ENCODE measurements around the gene ROPN1L.

DNA sequence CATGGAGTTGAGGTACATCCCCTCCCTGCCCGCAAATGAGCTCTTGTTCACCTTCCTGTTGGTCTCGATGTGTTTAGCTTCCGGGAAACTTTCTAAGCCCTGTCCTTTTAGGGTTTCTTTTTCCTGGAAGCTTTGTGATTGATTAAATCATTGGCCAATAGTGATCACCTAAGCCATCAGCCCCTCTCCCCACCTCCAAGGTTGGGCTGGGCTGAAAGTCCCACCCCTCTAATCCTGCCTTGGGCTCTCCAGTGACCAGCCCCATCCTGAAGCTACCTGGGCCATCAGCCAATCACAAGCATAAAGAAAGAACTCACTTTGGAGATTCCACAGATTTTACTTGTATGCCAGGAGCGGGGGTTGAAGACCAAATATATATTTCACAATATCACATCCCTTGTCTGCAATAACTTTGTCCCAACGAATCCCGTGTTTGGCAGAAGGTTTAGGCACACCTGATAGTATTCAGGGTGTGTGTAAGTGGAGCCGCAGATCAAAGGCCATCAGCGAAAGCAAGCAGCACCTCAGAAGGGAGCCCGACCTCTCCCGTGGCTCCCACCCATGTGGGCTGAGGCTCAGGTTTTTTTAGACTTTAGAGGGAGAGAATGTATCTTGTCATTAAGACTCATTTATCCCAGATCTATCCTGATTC lies 20.4 kb downstream of the ROPN1L start:
- TF ChIP-seq, protein P1, sequence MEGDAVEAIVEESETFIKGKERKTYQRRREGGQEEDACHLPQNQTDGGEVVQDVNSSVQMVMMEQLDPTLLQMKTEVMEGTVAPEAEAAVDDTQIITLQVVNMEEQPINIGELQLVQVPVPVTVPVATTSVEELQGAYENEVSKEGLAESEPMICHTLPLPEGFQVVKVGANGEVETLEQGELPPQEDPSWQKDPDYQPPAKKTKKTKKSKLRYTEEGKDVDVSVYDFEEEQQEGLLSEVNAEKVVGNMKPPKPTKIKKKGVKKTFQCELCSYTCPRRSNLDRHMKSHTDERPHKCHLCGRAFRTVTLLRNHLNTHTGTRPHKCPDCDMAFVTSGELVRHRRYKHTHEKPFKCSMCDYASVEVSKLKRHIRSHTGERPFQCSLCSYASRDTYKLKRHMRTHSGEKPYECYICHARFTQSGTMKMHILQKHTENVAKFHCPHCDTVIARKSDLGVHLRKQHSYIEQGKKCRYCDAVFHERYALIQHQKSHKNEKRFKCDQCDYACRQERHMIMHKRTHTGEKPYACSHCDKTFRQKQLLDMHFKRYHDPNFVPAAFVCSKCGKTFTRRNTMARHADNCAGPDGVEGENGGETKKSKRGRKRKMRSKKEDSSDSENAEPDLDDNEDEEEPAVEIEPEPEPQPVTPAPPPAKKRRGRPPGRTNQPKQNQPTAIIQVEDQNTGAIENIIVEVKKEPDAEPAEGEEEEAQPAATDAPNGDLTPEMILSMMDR (IDR thresholded peaks at IDR 0.05; ENCODE audit: poor library complexity), result no peak
- TF ChIP-seq EZH2 (IDR thresholded peaks at IDR 0.05; ENCODE audit: borderline replicate concordance), result no peak
- no peak for TF ChIP-seq EZH2phosphoT487 (IDR thresholded peaks at IDR 0.05; ENCODE audit: low read depth, severe bottlenecking, unreplicated experiment)

All from hepatocyte (in vitro differentiated cells).